HFF-Myc (cell line): ENCODE results near the gene CYRIA.

Source experiments
- DNase-seq: peaks from one replicate; pipeline ENCODE4 v3.0.0-alpha.2; 2011; ENCODE audit warnings: low read depth; ENCODE audit errors: extremely low read depth
- H3K4me3 ChIP-seq: replicated peaks from 2 replicates; pipeline ENCODE4 v1.5.1; 2011; ENCODE audit warnings: low read depth, mild to moderate bottlenecking, control low read depth, low read length
- TF ChIP-seq, protein P1 (sequence below): IDR thresholded peaks from 2 replicates; pipeline ENCODE4 v1.5.1; 2012; ENCODE audit warnings: mild to moderate bottlenecking, low read depth, low read length, control low read depth; ENCODE audit errors: missing control alignments

Gene CYRIA

DNA sequence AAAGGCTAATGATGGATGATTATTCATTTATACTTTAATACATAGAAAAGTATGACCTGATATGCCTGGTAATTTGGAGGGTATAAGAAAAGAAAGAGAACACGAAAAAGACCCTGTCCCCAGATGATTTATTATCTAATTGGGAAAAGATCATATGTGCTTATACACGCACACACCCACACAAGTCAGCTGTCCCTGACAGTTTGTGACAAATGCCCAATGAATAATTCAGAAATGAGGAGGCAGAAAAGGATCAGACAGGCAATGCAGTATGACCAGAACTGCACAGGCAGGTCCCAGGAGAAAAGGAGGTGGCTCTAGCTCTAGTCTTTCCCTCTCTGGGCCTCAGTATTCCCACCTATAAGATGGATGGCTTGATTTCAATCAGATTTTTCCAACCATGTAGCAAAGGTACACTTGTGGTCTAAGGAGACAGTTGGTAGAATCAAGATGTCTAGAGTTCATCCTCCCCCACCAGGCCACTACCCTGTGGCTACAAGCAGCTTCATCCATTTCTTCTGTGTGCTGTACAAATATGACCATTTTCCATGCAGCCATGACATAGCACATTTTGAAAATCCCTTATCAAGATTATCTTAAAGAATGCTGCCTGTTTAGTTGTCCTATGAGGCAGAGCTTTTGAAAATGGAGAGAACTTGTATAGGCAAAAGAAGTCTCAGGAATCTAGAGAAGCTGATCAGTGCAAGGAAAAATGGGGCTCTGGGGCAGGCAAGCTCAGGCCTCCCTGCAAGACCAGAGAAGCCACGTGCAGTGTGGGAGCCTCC lies 19.7 kb downstream of the CYRIA start:
- TF ChIP-seq, protein P1, sequence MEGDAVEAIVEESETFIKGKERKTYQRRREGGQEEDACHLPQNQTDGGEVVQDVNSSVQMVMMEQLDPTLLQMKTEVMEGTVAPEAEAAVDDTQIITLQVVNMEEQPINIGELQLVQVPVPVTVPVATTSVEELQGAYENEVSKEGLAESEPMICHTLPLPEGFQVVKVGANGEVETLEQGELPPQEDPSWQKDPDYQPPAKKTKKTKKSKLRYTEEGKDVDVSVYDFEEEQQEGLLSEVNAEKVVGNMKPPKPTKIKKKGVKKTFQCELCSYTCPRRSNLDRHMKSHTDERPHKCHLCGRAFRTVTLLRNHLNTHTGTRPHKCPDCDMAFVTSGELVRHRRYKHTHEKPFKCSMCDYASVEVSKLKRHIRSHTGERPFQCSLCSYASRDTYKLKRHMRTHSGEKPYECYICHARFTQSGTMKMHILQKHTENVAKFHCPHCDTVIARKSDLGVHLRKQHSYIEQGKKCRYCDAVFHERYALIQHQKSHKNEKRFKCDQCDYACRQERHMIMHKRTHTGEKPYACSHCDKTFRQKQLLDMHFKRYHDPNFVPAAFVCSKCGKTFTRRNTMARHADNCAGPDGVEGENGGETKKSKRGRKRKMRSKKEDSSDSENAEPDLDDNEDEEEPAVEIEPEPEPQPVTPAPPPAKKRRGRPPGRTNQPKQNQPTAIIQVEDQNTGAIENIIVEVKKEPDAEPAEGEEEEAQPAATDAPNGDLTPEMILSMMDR: no peak
- no peak for DNase-seq

DNA sequence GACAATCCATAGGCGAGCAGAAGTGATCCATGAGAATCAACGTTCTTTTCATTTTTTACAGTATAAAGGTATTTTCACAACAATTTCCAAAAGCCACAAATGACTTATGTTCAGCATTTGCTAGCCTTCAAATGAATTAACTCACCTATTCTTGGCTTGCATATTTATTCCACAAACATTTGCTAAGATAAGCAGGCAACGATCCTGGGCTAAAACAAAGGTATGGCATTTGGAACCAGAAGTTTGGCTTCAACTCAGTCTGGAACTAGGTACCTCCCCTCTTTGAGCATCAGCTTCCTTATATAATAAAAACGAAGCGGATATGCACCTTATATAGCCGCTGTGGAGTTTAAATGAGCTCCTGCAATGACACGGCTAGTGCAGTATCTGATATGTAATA lies 20.5 kb downstream of the CYRIA start:
- DNase-seq: no peak
- TF ChIP-seq, protein P1: no peak
- H3K4me3 ChIP-seq: no peak overlapping the region

More for the DNA sequence above, 19.7 kb downstream of the CYRIA start:
- H3K4me3 ChIP-seq: no peak overlapping the region

DNA sequence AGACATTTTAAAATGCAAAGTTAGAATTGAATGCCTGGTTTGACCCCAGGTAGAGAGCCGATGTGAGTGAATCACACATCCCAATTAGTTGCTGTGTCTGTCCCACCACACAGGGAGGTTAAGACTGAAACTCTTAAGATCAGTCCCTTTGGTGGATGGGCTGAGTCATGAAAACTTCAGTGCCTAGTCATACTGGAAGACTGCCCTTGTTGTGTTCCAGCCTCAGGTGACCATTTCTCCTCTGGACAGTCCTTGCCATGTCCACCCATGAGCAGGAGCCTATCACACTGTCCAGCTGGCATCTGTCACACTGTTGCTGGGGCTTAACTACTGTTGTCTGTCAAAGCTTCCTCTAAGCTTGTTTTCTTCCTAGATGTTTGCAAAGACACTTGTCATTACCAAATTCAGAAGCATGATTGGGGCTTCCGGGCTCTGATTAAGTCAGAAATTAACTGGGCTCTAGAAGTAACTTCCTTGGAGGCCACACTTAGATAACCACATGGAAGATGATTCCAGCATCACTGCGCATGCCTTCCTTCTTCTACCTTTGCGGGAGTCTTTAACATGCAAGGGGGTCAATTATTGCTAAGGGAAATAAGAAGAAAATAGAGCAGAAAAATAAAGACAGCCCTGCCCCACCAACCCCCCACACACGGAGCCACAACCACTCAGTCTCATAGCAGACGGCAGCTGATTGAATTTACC lies 21.3 kb downstream of the CYRIA start:
- TF ChIP-seq, protein P1: no peak
- H3K4me3 ChIP-seq: no peak overlapping the region
- no peak for DNase-seq

DNA sequence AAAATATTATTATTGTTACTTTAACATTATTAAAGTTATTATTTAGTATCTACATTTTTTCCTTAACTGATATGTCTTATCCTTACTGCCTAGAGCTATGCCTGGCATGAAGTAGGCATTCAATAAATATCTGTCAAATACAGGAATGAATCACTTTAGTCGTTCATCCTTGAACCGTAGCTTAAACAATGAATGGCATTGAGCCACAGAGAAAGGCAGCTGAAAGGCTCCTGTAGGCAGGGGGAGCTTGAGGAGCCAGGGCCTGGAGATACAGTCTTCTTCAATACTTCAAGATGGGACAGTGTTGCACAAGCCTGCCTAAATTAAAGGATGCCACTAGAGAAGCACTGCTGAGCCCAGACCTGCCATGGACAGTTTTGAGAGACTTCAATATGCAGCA lies 22.5 kb downstream of the CYRIA start:
- no peak overlapping the region for H3K4me3 ChIP-seq
- DNase-seq: no peak
- TF ChIP-seq, protein P1: no peak

DNA sequence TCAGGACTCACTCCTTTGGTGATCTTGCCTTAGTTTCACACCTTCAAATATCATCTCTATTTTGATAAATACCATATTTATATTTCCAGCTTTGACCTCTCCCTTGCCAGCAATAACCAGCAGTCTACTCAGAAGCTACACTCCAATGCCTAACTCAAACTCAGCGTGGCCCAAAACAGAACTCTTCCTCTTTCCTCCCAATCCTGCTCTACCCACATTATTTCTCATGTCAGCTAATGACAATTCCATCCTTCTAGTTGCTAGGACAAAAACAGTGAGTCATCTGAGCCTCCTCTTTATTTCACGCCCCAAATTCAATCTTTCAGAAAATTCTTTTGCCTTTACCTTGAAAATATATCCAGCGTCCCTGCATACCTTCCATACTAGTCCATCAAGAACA lies 23.5 kb downstream of the CYRIA start:
- TF ChIP-seq, protein P1: no peak
- no peak for DNase-seq
- H3K4me3 ChIP-seq: no peak overlapping the region

DNA sequence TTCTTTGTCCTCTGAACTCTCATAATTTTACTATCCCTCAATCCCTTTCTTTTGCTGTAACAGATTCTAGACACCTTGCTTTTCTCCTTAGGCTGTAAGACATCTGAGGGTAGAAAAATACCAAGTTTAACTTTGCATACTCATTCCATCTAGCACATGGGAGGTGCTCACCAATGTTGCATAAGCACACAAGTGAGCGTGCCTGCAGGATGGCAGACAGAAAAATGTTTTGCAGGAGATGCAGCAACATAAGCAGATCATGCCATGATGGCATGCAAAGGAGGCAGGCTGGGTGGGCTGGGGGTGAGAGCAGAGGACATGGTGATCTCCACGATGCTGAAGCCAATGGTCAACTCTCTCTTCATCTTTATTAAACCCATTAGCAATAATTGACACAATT lies 24.1 kb downstream of the CYRIA start:
- TF ChIP-seq, protein P1: no peak
- DNase-seq: no peak
- H3K4me3 ChIP-seq: no peak overlapping the region
